Esophagus squamous epithelium (tissue), 5 donors: ENCODE measurements around the gene ETV7. TPM values are rescaled to one million over a fixed set of nuclear protein-coding genes. Genes with fewer than 3 reads are reported as not detected.

ENCODE experiments used
- DNase-seq: peaks from one replicate; lab custom pipeline; 2025; lab: John Stamatoyannopoulos, UW
- H3K27ac ChIP-seq, 4 donors: fragments of 200-600 bp; sonication (generic); one replicate each; pipeline ENCODE4 v1.5.1; 2016 to 2019; ENCODE audit warnings: mild to moderate bottlenecking in 1 of 4
- H3K27me3 ChIP-seq, 4 donors: fragments of 200-600 bp; sonication (generic); 1 replicate in 3 of 4; 2 replicates in 1 of 4; pipeline versions ENCODE4 v1.5.1 to v1.6.0; 2017 to 2021; ENCODE audit warnings: antibody characterized with exemption in 1 of 4
- H3K36me3 ChIP-seq, 3 donors: fragments of 200-600 bp; sonication (generic); one replicate each; pipeline ENCODE4 v1.5.1; 2016 to 2019
- H3K4me1 ChIP-seq, 3 donors: fragments of 200-600 bp; sonication (generic); one replicate each; pipeline ENCODE4 v1.5.1; 2017 to 2019
- H3K4me3 ChIP-seq, 4 donors: fragments of 200-600 bp; sonication (generic); 1 replicate in 3 of 4; 2 replicates in 1 of 4; pipeline ENCODE4 v1.5.1; 2016 to 2019; ENCODE audit warnings: mild to moderate bottlenecking in 2 of 4, moderate library complexity in 1 of 4
- H3K9me3 ChIP-seq, 3 donors: fragments of 200-600 bp; sonication (generic); one replicate each; pipeline ENCODE4 v1.5.1; 2016 to 2019
- CTCF ChIP-seq, 6 experiments: fragments of 450-650 bp in 4 of 6; fragments of 200-600 bp in 2 of 6; sonication (generic) in 2 of 6; IDR thresholded peaks; one replicate each; pipeline ENCODE4 v1.5.1; 2016 to 2019; ENCODE audit warnings: antibody characterized with exemption in 6 of 6, mild to moderate bottlenecking in 4 of 6, moderate library complexity in 4 of 6
- POLR2A ChIP-seq, 4 donors: fragments of 450-650 bp; IDR thresholded peaks; one replicate each; pipeline ENCODE4 v1.6.1; 2017; ENCODE audit warnings: antibody characterized with exemption in 4 of 4, mild to moderate bottlenecking in 4 of 4, moderate library complexity in 3 of 4
- WGBS, 2 donors: methylation state at CpG; one replicate each; pipeline ENCODE4 v1.1.5; 2018; 5-methylcytosine and 5-hydroxymethylcytosine counted together
- intact Hi-C: fragments of 100-400 bp; cut with DNase I; formaldehyde crosslinking; loops from one replicate; pipeline ENCODE4 v1.15.0; 2022
- total RNA-seq, 4 donors: library from RNA; depleted of rRNA; stranded (reverse); fragments of >200 nt; gene quantifications; one replicate each; pipeline ENCODE4 v1.1.0, GENCODE V29; 2016
- donor health status: DM: yes; HTN: yes; CAD: no.

ETV7 gene
- total RNA-seq, 4 donors from 2014 or later = 1.3 to 7.3 (median 2.3) TPM

- Histone ChIP-seq H3K9me3 (no peaks in the 10 kb centered on the region), H3K4me1 (no peaks in the 10 kb centered on the region), H3K27ac (no peak overlapping the region), H3K36me3 (no peaks in the 10 kb centered on the region), H3K4me3 (no peak overlapping the region), H3K27me3 (no peaks in the 10 kb centered on the region)
- no peak for TF ChIP-seq CTCF (IDR thresholded peaks at IDR 0.05)
- no peak for TF ChIP-seq POLR2A (IDR thresholded peaks at IDR 0.05)
- intact Hi-C loops = no loop called here
- WGBS, 2 donors = 64 to 90% methylated on average over 5 to 6 of the region's 6 CpGs
- DNase-seq = no peak
Observed at GRCh38 chr6:36324191-36324590, 63.3 kb downstream of the ETV7 start.

GRCh38 chr6:36323062-36323461 lies 64.4 kb downstream of the ETV7 start:
- Histone ChIP-seq H3K9me3 (no peaks in the 10 kb centered on the region), H3K27ac (no peak overlapping the region), H3K27me3 (no peaks in the 10 kb centered on the region), H3K4me3 (no peak overlapping the region), H3K36me3 (no peaks in the 10 kb centered on the region), H3K4me1 (no peaks in the 10 kb centered on the region)
- TF ChIP-seq CTCF (IDR thresholded peaks at IDR 0.05) = no peak
- no peak for TF ChIP-seq POLR2A (IDR thresholded peaks at IDR 0.05)
- no peak for DNase-seq
- intact Hi-C loops = no loop called here
- 88 to 92% methylated on average over 5 to 7 of the region's 8 CpGs for WGBS, 2 donors

- no peaks in the 10 kb centered on the region for H3K27me3 ChIP-seq
- TF ChIP-seq POLR2A (IDR thresholded peaks at IDR 0.05) (no peak), CTCF (IDR thresholded peaks at IDR 0.05) (no peak)
- H3K4me1 ChIP-seq = no peaks in the 10 kb centered on the region
- no peak for DNase-seq
- intact Hi-C loops = no loop called here
- H3K4me3 ChIP-seq = no peak overlapping the region
- 81 to 100% methylated on average over 1 to 3 of the region's 3 CpGs for WGBS, 2 donors
- no peak overlapping the region for H3K27ac ChIP-seq
- no peaks in the 10 kb centered on the region for H3K9me3 ChIP-seq
- no peaks in the 10 kb centered on the region for H3K36me3 ChIP-seq
Observed at GRCh38 chr6:36322591-36322990, 64.9 kb downstream of the ETV7 start.

- H3K4me3 ChIP-seq = no peak overlapping the region
- intact Hi-C loops = no loop called here
- H3K9me3 ChIP-seq = no peaks in the 10 kb centered on the region
- H3K27me3 ChIP-seq = no peaks in the 10 kb centered on the region
- H3K4me1 ChIP-seq = no peaks in the 10 kb centered on the region
- H3K36me3 ChIP-seq = no peaks in the 10 kb centered on the region
- TF ChIP-seq POLR2A (IDR thresholded peaks at IDR 0.05) (no peak), CTCF (IDR thresholded peaks at IDR 0.05) (no peak)
- 66 to 78% methylated on average over 5 to 10 of the region's 11 CpGs for WGBS, 2 donors
- no peak for DNase-seq
- H3K27ac ChIP-seq = no peak overlapping the region
Observed at GRCh38 chr6:36320475-36320874, 67.0 kb downstream of the ETV7 start.

- DNase-seq = no peak
- no peak for TF ChIP-seq CTCF (IDR thresholded peaks at IDR 0.05)
- Histone ChIP-seq H3K4me3 (no peak overlapping the region), H3K9me3 (no peaks in the 10 kb centered on the region), H3K27me3 (no peaks in the 10 kb centered on the region), H3K27ac (no peak overlapping the region), H3K36me3 (no peaks in the 10 kb centered on the region), H3K4me1 (no peaks in the 10 kb centered on the region)
- intact Hi-C loops = no loop called here
- WGBS, 2 donors = 55 to 82% methylated on average over 2 of the region's 2 CpGs
Observed at GRCh38 chr6:36319821-36320220, 67.6 kb downstream of the ETV7 start.
